HFF-Myc (cell line): ENCODE data around the gene VGLL1.

Experiments used
- DNase-seq: peaks from one replicate; pipeline ENCODE4 v3.0.0-alpha.2; 2011; ENCODE audit warnings: low read depth; ENCODE audit errors: extremely low read depth
- H3K4me3 ChIP-seq: replicated peaks from 2 replicates; pipeline ENCODE4 v1.5.1; 2011; ENCODE audit warnings: low read depth, mild to moderate bottlenecking, control low read depth, low read length
- CTCF ChIP-seq: IDR thresholded peaks from 2 replicates; pipeline ENCODE4 v1.5.1; 2012; ENCODE audit warnings: mild to moderate bottlenecking, low read depth, low read length, control low read depth; ENCODE audit errors: missing control alignments

Gene VGLL1

GRCh38 chrX:136582624-136583023 lies 50.6 kb downstream of the VGLL1 start:
- no peak overlapping the region for H3K4me3 ChIP-seq
- no peak for DNase-seq
- TF ChIP-seq CTCF = no peak

GRCh38 chrX:136584545-136584944 lies 52.5 kb downstream of the VGLL1 start:
- DNase-seq = no peak
- no peak for TF ChIP-seq CTCF
- H3K4me3 ChIP-seq = no peak overlapping the region

- no peak overlapping the region for H3K4me3 ChIP-seq
- TF ChIP-seq CTCF = no peak
- DNase-seq = no peak
Measured at GRCh38 chrX:136585262-136585661, 53.2 kb downstream of the VGLL1 start.

- no peak overlapping the region for H3K4me3 ChIP-seq
- no peak for DNase-seq
- no peak for TF ChIP-seq CTCF
Measured at GRCh38 chrX:136585960-136586359, 53.9 kb downstream of the VGLL1 start.

- no peak for TF ChIP-seq CTCF
- H3K4me3 ChIP-seq = no peak overlapping the region
- no peak for DNase-seq
Measured at GRCh38 chrX:136586386-136586785, 54.4 kb downstream of the VGLL1 start.

- no peak for DNase-seq
- TF ChIP-seq CTCF = no peak
- no peak overlapping the region for H3K4me3 ChIP-seq
Measured at GRCh38 chrX:136587532-136587931, 55.5 kb downstream of the VGLL1 start.

GRCh38 chrX:136588036-136588435 lies 56.0 kb downstream of the VGLL1 start:
- DNase-seq = no peak
- H3K4me3 ChIP-seq = no peak overlapping the region
- TF ChIP-seq CTCF = no peak
